ENCODE data around the gene ECI2.
"Not testable (repeated sequence)": the region's sequence is repeated elsewhere in the genome, so short reads cannot be mapped to it uniquely, and the experiment has no call there.

Gene ECI2

DNA sequence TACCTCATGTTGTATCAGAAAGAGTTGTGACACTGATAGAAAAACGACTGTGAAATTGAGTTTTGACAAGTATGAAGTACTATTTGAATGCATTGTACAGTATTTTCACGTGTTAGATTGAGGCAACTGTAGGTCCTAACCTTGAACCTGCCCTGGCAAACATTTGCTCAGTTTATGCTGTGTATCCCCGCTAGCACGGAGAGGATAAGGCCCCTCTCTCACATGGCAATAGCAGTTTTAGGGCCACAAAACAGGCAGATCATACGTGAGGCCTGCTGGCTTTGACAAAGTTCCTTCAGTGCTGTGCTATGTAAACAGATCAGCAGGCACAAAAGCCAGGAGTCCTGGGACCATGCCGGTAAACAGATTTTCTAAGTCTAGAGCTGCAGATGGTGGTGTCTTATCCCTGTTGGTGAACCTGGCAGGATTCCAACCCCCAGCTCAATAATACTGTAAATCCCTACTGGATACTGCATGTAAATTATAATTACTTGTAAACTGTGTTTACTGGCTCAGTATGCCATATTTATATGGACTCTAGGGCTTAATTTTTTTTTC lies 32.6 kb downstream of the ECI2 start:
- no peak for DNase-seq (ENCODE audit: low read depth)

DNA sequence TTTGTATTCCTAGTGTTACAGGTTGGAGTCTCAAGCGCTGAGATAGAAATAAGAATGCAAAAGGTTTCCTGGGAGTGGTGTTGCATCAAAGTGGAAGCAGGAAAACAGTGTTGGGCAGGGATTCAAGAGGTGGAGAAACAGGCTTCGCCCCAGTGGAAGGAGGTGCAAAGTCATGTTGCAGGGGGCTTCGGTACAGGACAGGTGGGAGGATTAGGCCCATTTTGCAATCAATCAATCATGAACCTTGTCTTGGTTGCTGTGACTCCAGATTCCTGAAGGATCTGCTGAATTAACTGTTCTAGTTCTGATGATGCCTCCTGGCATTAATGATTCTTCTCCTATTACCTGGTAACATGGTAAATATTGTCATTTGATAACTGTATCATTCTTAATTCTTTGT lies 34.1 kb downstream of the ECI2 start:
- no peak for DNase-seq (ENCODE audit: low read depth)

DNA sequence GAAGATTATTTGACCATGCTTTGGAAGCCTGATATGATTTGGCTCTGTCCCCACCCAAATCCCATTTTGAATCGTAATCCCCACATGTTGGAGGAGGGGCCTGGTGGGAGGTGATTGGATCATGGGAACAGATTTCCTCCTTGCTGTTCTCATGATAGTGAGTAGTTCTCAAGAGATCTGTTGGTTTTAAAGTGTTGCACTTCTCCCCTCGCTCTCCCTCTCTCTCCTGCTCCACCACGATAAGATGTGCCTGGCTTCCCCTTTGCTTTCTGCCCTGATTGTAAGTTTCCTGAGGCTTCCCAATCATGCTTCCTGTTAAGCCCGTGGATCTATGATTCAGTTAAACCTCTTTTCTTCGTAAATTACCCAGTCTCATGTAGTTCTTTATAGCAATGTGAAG lies 34.7 kb downstream of the ECI2 start:
- DNase-seq (ENCODE audit: low read depth) = no peak

DNA sequence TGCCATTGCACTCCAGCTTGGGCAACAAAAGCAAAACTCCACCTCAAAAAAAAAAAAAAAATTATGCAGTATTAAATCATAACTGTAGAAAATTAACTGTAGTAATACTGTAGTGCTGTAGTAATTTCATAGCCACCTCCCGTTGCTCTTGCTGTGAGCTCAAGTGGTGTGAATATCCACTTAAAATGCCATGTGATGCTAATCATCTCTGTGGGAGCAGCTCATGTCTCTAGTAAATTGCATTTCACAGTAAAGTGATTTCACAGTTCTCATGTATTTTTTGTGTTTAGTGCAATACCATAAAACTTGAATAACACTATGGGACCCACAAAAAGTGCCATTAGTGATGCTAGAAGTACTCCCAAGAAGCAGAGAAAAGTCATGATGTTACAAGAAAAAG lies 42.1 kb downstream of the ECI2 start:
- no peak for DNase-seq (ENCODE audit: low read depth)

DNA sequence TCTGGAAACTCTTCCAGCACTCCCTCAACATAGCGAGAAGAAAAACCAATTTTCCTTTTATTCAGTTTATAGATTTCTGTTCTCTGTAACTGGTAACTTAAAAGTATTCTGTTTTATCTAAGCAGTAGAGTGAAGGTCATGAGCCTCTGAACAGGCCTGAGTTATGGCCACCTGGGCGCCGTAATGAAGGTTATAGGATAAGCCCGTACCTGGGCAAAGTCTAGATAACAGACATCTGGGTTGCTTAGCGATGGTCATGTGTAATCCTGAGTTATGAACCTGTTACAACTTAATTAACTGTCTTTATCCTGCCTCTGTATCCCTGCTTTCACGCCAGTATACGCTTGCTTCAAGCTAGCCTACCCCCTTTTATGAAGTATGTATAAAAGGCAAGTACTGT lies 43.4 kb downstream of the ECI2 start:
- no peak for DNase-seq (ENCODE audit: low read depth)

DNA sequence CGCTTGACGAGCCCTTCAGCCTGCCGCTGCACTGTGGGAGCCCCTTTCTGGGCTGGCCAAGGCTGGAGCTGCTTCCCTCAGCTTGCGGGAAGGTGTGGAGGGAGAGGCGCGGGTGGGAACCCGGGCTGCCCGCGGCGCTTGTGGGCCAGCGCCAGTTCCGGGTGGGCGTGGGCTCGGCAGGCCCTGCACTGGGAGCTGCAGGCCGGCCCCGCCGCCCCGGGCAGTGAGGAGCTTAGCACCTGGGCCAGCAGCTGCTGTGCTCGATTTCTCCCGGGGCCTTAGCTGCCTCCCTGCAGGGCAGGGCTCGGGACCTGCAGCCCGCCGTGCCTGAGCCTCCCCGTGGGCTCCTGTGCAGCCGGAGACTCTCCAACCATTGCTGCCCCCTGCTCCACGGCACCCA lies 45.3 kb downstream of the ECI2 start:
- DNase-seq (ENCODE audit: low read depth) = not testable (repeated sequence)

DNA sequence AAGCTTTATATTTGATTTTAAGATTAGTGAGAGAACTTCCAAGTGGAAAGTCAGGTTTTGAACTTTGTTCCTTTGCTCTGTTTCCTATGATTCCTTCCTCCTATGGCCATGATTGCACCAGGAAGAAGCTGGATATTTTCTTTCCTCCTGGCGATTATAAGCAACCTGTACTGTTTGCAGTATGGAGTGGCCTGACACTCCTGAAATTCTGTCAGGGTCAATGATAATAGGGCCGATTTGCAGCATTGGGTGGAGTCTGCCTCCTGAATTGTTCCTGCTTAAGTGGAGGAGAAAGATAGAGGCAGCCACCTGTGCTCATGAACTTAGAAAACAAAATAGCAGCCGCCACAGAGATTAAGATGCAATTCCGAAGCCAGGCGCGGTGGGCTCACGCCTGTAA lies 46.7 kb downstream of the ECI2 start:
- DNase-seq (ENCODE audit: low read depth) = no peak

DNA sequence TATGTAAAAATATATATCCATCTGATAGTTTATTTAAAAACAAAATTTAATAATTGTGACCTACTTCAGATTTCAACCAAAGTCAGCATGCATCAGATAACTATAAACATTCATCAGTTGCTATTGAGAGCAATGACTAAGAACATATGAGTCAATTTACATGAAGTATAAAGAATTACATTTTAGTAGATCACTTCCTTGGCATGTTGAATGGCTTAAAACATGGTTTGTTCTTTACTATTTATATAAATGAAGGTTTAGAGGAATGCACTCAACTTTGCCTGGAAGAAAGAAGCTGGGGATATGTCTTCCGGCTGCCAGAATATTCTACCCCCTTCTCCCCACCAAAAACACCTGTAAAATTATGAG lies 50.1 kb downstream of the ECI2 start:
- DNase-seq (ENCODE audit: low read depth) = no peak

DNA sequence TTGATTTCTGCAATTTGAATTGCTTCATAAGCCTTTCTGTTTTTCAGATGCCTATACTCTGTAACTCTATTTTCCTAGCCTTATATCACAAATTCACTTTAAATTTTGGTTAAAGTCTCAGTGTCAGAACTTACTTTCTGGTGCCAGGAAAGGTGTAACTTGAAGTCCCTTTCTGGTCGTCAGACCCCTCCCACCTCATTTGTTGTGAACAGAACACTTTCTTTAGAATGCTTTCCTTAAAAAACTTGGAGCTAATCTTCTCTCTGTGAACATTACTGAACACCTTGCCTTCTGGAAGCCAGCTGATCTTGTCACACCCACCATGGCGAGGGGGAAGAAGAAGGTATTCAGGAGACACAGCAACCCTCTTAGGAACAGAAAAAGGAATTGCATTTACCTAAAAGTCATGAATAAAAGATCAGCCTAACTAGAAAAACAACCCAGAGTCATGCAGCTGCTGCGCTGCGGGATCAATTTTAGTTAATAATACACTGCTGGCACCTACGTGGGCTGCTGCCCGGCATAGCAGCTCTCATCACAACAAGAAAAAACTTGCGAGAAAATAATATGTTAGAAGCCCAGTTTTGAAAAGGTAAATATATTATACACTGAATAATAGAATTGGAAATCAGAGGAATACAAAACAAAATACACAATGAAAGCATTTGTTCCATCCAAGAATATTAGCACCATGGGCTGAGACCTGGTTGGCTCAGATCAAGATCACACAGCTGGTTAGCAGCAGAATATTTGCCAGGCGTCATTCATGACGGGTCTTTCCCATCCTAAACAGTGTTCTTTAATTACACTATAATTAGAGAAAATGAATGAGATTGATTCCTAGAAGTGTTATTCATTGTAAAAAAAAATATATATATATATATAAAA lies 50.7 kb downstream of the ECI2 start:
- DNase-seq (ENCODE audit: low read depth) = no peak

DNA sequence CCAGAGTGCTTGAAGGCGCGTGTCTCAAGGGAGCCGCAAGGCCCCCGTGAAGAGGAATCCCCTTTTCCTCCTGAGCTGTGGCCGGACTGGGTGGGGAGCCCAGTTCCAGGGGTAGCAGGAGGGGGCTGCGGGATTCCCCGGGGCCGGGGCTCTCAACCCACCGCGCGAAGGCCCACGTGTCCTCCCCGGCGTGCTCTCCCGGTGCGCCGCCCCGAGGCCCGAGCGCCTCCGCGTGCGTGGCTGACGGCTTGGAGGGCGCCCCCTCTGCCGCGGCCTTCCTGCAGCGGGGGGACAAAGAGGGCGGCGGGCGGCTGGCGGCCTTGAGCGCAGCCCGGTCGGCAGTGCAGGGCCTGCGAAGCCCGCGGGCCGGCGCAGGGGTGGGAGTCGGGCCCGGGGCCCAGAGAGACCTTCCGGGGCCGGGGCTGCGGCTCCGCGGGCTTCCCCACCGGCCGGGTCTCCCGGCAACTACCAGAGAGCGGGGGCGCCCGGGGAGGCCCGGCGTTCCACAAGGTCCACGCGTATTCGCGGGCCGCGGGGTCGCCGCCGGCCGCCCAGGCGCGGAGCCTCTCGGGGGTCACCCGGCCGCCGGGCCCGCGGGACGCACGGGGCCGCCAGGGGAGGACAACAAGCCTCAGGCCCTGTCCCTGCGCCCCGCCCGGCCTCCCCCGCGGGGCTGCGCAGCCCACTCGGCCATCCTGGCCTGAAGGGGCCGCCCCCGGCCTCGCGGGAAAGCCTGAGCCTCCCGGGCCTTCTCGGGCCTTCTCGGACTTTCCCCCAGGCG lies 56.5 kb downstream of the ECI2 start, which contains the start of gene FAM217A:
TSS of gene FAM217A (minus strand) at position 447 of the 781 bp plus-strand sequence. CDS start 1,723 bp downstream, outside the sequence.
- DNase-seq (ENCODE audit: low read depth) = no peak

DNA sequence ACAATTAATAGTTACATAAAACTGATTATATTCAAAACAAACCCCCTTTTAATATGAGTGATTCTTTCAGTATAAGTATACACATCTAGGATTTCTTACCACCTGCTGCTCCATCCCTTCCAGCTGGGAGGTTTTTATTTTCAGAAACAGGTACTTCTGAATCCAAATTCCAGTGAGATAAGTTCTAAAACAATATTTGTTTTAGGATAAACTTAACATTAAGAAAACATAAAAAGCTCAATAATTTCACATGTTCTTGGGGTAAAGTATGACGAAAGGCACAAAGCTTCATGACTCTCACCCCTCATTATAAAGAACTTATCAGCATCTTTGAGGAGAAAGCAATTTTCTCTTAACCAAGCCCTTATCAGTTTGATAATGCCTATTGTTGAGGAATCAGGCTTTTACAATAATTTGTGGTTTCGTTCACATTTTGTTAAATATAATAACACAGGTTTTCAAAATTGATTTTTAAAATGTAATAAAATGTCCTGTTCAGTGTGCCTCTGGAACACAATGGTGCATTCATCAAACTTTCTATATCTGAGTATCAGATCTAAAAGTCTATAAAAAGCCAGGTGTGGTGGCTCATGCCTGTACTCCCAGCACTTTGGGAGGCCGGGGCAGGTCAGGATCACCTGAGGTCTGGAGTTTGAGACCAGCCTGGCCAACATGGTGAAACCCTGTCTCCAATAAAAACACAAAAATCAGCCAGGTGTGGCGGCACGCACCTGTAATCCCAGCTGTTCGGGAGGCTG lies 60.7 kb downstream of the ECI2 start:
- no peak for DNase-seq (ENCODE audit: low read depth)

DNA sequence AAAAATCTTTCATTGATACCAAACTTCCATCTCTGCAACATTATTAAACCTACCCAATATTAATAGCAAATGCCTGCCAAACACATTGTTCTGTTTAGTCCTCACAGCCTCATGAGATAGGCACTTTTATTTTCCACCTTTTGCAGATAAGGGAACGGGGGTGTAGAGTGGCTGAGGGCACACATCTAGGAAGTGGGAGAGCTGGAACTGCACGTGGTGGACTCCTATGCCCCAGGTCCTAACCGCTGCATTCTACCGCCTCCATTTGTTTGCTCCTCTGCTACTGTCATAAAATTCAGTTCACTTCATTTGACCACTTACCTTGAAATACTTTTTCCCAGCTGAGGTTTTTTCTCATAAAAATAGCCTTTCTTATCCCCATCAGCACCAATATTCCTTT lies 64.0 kb downstream of the ECI2 start:
- DNase-seq (ENCODE audit: low read depth) = no peak

DNA sequence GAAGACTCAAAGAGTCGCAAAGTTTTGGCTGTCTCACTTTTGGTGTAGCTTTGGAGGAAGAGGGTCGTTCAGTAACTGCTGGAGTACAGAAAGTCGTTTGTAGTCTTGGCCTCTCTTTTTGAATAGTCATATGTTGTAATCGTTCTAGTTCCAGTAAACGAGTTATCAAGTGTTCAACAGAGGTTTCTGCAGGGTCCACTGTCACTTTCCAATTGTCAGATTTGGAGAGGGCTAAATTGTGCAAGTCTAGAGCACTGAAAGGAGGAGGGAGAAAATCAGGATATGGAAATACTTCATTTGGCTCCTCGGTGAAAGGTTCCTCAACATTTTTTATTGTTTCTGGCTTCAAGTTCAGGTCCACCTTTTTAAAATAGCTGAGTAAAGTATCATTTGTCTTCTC lies 66.2 kb downstream of the ECI2 start:
- no peak for DNase-seq (ENCODE audit: low read depth)

DNA sequence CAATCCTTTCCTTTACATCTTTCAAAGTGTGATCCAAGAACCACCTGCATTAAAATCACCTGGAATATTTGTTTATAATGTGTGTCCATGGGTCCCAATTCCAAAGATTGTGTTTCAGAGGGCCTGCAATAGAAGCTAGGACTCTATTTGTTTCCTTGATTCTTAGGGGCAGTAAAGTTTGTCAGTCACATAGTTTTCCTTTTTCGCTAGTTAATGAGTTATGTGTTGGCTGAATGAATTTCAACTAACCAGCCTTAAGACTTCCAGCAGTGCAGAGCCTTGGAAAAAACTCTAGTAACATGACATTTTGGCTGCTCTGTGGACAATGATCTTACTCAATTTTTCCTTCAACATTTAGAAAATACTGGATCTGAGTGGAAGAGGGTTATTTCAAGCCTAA lies 67.7 kb downstream of the ECI2 start:
- DNase-seq (ENCODE audit: low read depth) = no peak

DNA sequence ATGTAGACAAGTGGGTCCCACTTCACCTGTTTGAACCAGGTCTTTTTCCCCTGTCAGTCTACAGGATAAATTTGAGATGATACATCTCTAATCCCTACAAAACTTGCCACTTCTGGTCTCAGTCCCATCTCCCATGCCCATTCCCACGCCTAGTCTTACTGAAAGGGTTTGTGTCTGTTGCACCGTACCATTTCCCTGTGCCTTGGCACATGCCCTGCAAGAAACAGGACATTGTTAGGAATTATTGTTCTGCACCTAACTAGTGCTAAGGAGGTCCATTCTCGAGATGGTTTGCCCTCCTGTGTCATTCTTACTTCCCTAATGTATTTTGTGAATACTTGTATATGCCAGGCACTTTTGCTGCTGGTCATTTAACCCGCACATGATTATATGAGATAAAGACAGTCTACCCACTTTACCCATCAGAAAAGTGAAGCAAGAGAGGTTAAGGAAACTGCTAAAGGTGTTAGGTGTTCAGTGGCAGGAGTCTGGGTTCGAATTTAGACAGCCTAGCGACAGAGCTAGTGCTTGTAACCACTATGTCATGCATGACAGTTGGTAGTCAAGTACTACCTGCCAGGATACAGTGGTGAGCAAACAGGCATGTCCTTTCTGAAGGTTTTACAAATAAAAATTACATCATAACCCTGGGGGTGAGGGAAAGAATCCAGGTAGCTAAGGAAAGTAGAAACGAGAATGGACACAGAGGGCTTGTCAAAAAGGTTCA lies 69.2 kb downstream of the ECI2 start:
- DNase-seq (ENCODE audit: low read depth) = no peak

All from fibroblast of the conjunctiva (primary cell).